Breast epithelium (tissue), 4 donors: Measurements from ENCODE around the gene MRTFB. TPM values are rescaled to one million over a fixed set of nuclear protein-coding genes. Genes with fewer than 3 reads are reported as not detected.

Experiments used
- DNase-seq, 2 donors: peaks; one replicate each; pipeline ENCODE4 v3.0.0-alpha.2; 2019; ENCODE audit warnings: low spot score in 2 of 2
- H3K27ac ChIP-seq, 2 donors: fragments of 200-600 bp; sonication (generic) in 1 of 2; one replicate each; pipeline ENCODE4 v1.5.1; 2016 to 2019; ENCODE audit warnings: mild to moderate bottlenecking in 1 of 2
- H3K27me3 ChIP-seq, 2 donors: fragments of 200-600 bp; sonication (generic) in 1 of 2; one replicate each; pipeline versions ENCODE4 v1.5.1 to v1.6.0; 2017 to 2019; ENCODE audit warnings: control low read depth in 1 of 2, mild to moderate bottlenecking in 1 of 2
- H3K36me3 ChIP-seq: fragments of 200-600 bp; one replicate; pipeline ENCODE4 v1.5.1; 2019
- H3K4me1 ChIP-seq, 2 donors: fragments of 200-600 bp; sonication (generic); one replicate each; pipeline ENCODE4 v1.5.1; 2016 to 2019; ENCODE audit warnings: control low read depth in 1 of 2
- H3K4me3 ChIP-seq, 3 donors: fragments of 200-600 bp; sonication (generic); 1 replicate in 2 of 3; 2 replicates in 1 of 3; pipeline ENCODE4 v1.5.1; 2016 to 2019; ENCODE audit warnings: mild to moderate bottlenecking in 3 of 3, moderate library complexity in 2 of 3
- H3K9me3 ChIP-seq, 2 donors: fragments of 200-600 bp; sonication (generic) in 1 of 2; one replicate each; pipeline ENCODE4 v1.5.1; 2016 to 2019; ENCODE audit warnings: control low read depth in 1 of 2
- POLR2A ChIP-seq: fragments of 450-650 bp; IDR thresholded peaks from one replicate; pipeline ENCODE4 v1.6.1; 2016; ENCODE audit warnings: antibody characterized with exemption, mild to moderate bottlenecking, moderate library complexity
- POLR2AphosphoS5 ChIP-seq, 3 donors: sonication (generic); formaldehyde crosslinking; IDR thresholded peaks; one replicate each; pipeline ENCODE4 v1.6.1; 2017; ENCODE audit warnings: antibody characterized with exemption in 3 of 3
- intact Hi-C: fragments of 100-400 bp; cut with DNase I; formaldehyde crosslinking; loops from one replicate; pipeline ENCODE4 v1.15.1; 2023; ENCODE audit warnings: low total_unique reads
- total RNA-seq, 3 donors: library from RNA; depleted of rRNA; stranded (reverse); fragments of >200 nt; gene quantifications; one replicate each; pipeline ENCODE4 v1.1.0, GENCODE V29; 2016
- TF ChIP-seq, protein P1 (sequence below), 3 donors: fragments of 450-650 bp; IDR thresholded peaks; one replicate each; pipeline ENCODE4 v1.5.1; 2016 to 2017; ENCODE audit warnings: antibody characterized with exemption in 3 of 3, mild to moderate bottlenecking in 3 of 3, moderate library complexity in 3 of 3

The MRTFB gene
- total RNA-seq, 3 donors from 2014 or later, result 49.9 to 115 (median 83.6) TPM

DNA sequence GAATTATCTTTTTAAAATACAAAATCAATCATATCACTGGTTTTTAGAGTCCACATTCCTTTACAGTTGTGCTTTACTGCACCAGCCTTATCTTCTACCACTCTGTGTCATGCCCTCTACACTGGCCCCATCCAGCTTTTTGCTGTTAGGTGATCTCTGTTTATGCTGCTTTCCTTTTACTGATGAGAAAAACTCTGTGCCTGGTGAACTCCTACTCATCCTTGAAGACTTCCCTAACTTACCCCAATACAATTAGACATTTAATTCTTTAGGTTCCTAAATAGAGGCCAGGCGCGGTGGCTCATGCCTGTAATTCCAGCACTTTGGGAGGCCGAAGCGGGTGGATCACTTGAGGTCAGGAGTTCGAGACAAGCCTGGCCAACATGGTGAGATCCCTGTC is 64.6 kb downstream of the MRTFB start:
- Histone ChIP-seq H3K4me3 (no peak overlapping the region), H3K27ac (no peak overlapping the region), H3K4me1 (no peaks in the 10 kb centered on the region), H3K27me3 (no peaks in the 10 kb centered on the region), H3K9me3 (no peaks in the 10 kb centered on the region), H3K36me3 (no peaks in the 10 kb centered on the region)
- intact Hi-C loops, result no loop called here
- DNase-seq, result no peak
- TF ChIP-seq, protein P1, sequence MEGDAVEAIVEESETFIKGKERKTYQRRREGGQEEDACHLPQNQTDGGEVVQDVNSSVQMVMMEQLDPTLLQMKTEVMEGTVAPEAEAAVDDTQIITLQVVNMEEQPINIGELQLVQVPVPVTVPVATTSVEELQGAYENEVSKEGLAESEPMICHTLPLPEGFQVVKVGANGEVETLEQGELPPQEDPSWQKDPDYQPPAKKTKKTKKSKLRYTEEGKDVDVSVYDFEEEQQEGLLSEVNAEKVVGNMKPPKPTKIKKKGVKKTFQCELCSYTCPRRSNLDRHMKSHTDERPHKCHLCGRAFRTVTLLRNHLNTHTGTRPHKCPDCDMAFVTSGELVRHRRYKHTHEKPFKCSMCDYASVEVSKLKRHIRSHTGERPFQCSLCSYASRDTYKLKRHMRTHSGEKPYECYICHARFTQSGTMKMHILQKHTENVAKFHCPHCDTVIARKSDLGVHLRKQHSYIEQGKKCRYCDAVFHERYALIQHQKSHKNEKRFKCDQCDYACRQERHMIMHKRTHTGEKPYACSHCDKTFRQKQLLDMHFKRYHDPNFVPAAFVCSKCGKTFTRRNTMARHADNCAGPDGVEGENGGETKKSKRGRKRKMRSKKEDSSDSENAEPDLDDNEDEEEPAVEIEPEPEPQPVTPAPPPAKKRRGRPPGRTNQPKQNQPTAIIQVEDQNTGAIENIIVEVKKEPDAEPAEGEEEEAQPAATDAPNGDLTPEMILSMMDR (IDR thresholded peaks at IDR 0.05), result no peak
- TF ChIP-seq POLR2A (no peak), POLR2AphosphoS5 (IDR thresholded peaks at IDR 0.05) (no peak)

- Histone ChIP-seq H3K36me3 (no peaks in the 10 kb centered on the region), H3K9me3 (no peaks in the 10 kb centered on the region), H3K27ac (no peak overlapping the region), H3K27me3 (no peaks in the 10 kb centered on the region), H3K4me1 (no peaks in the 10 kb centered on the region), H3K4me3 (no peak overlapping the region)
- DNase-seq, result no peak
- intact Hi-C loops, result no loop called here
- TF ChIP-seq POLR2AphosphoS5 (IDR thresholded peaks at IDR 0.05) (no peak), POLR2A (no peak)
- TF ChIP-seq, protein P1 (IDR thresholded peaks at IDR 0.05), result no peak
These were observed 68.8 kb downstream of the MRTFB start for GRCh38 chr16:14139872-14140271.

- Histone ChIP-seq H3K9me3 (no peaks in the 10 kb centered on the region), H3K27me3 (no peaks in the 10 kb centered on the region), H3K4me1 (no peaks in the 10 kb centered on the region), H3K4me3 (no peak overlapping the region), H3K27ac (no peak overlapping the region), H3K36me3 (no peaks in the 10 kb centered on the region)
- TF ChIP-seq POLR2AphosphoS5 (IDR thresholded peaks at IDR 0.05) (no peak), POLR2A (no peak)
- TF ChIP-seq, protein P1 (IDR thresholded peaks at IDR 0.05), result no peak
- intact Hi-C loops, result no loop called here
- DNase-seq, result no peak
These were observed 69.8 kb downstream of the MRTFB start for GRCh38 chr16:14140923-14141322.

- H3K4me1 ChIP-seq, result no peaks in the 10 kb centered on the region
- TF ChIP-seq, protein P1 (IDR thresholded peaks at IDR 0.05), result no peak
- no peak for TF ChIP-seq POLR2A
- TF ChIP-seq POLR2AphosphoS5 (IDR thresholded peaks at IDR 0.05), result no peak
- H3K36me3 ChIP-seq, result no peaks in the 10 kb centered on the region
- H3K4me3 ChIP-seq, result no peak overlapping the region
- DNase-seq, result no peak
- no peaks in the 10 kb centered on the region for H3K27me3 ChIP-seq
- H3K27ac ChIP-seq, result peak overlapping the region in 1 of 2 donors; percentile 31
- no peaks in the 10 kb centered on the region for H3K9me3 ChIP-seq
- intact Hi-C loops, result no loop called here
These were observed 75.3 kb downstream of the MRTFB start for GRCh38 chr16:14146445-14146844.

GRCh38 chr16:14148016-14148415 is 76.9 kb downstream of the MRTFB start:
- Histone ChIP-seq H3K27me3 (no peaks in the 10 kb centered on the region), H3K9me3 (no peaks in the 10 kb centered on the region), H3K4me1 (no peaks in the 10 kb centered on the region), H3K4me3 (no peak overlapping the region), H3K36me3 (no peaks in the 10 kb centered on the region), H3K27ac (no peak overlapping the region)
- DNase-seq, result no peak
- intact Hi-C loops, result no loop called here
- TF ChIP-seq POLR2A, result no peak
- TF ChIP-seq POLR2AphosphoS5 (IDR thresholded peaks at IDR 0.05), result no peak
- TF ChIP-seq, protein P1 (IDR thresholded peaks at IDR 0.05), result no peak
